ENCODE results near the gene ZNF621.

Gene ZNF621

DNA sequence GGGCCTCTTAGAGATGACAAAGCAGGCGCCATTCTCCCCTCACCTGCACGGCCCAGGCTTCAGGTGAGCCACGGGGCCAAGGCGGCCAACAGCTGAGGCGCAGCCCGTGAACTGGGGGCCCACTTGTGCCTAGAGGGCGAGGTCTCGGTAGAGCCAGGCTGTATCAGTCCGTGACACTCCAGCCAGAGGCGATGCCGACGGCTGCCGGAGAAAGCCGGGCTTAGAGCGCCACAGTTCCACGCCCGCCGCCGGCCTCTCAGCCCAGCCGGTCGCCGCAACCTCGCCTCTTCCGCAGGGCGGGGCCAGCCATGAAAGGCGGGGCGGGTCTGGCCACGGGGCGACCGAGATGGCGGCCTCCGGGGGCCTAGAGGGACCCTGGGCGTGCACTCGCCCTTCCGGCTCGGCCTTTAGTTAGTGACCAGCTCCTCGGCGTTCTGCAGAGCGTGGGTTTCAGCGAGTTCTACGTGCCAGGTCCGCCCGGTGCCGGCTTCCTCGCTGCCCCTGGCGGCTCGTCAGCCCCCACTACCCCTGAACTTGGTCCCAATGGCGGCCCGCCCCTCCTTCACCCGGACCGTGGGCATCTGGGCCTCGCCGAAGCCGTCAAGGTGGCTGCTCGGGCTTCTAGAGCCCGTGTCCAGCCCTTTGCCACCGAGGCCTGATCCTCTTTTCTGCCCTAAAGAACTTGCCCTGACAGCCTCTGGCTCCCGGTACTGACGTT, at the start of gene ZNF621:
Gene ZNF621, plus strand, starts transcription at position 393 of the 718 bp plus-strand sequence. CDS start 881 bp downstream, outside the sequence.
- peak; percentile 87 for DNase-seq

DNA sequence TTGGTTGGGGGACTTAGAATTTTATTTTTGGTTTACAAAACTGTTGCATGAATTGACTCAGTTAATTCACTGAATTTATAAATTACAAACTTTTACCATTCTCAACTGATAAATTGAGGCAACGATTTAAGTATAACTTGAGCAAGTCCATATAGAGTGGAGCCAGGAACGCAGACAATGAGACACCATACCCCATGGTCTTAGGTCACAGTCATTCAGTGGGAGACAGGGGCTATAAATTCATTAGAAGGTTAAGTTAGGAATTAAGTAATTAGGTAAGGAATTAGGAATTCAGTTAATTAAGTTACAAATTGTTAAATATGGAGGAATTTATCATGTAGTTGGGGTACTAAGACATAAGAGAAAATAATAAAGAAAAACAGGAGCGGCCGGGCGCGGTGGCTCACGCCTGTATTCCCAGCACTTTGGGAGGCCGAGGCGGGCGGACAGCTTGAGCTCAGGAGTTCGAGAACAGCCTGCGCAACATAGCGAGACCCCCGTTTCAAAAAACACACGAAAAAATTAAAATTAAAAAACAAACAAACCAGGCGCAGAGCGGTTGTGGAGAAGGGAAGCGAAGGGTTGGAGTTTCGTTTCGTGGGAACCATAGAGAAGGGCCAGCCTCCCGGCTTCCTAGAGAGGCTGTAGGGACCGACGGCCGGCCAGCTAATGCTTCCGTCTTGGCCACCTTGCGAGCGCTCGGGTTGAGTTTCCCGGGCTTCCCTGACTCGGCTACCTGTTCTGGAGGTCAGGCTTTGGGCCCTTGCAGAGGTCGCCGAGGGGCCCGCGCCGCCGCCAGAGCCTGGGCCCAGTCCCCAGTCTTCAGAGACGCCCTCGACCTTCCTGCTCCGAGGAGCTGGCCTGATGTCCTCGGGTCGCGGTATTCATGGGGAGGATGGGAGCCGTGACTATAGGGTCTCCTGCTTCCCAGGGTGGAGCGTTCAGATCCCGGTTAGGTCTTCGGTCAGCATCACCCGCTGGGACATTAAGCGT, 48.0 kb upstream of the ZNF621 start, which contains the start of gene ZNF619:
Gene ZNF619, plus strand, starts transcription at position 645 of the 993 bp plus-strand sequence. CDS start 858 bp downstream, outside the sequence.
- DNase-seq, result peak; percentile 69

DNA sequence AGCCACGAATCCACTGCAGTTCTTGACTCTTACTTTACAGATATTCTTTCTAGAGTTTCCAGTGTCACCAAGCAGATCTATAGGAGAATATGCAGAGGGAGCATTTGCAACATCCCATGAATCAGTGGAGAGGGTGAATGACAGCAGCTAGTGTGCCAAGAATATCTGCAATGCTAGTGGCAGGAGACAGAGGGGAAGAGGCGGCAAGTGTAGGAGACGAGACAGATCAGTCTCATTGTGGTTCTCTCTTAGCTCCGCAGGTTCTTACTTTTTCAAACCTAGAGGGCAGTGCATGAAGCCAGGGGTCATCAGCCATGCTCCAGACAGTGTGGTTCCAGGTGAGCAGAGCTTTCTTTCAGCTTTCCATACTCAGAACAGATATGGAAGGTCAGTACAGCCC, 47.1 kb upstream of the ZNF621 start:
- no peak for DNase-seq

DNA sequence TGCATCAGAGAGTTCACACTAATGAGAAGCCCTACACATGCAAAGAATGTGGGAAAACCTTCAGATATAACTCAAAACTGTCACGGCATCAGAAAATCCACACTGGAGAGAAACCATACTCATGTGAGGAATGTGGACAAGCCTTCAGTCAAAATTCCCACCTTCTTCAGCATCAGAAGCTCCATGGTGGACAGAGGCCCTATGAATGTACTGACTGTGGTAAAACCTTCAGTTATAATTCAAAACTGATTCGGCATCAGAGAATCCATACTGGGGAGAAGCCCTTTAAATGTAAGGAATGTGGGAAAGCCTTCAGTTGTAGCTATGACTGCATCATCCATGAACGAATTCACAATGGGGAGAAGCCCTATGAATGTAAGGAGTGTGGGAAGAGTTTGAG, 37.6 kb upstream of the ZNF621 start:
- no peak for DNase-seq

GRCh38 chr3:40490916-40491315, 33.8 kb upstream of the ZNF621 start:
- no peak for DNase-seq

GRCh38 chr3:40494698-40495097, 30.1 kb upstream of the ZNF621 start:
- no peak for DNase-seq

GRCh38 chr3:40497288-40497687, 27.5 kb upstream of the ZNF621 start:
- DNase-seq, result no peak

GRCh38 chr3:40499952-40500351, 24.8 kb upstream of the ZNF621 start:
- DNase-seq, result no peak

DNA sequence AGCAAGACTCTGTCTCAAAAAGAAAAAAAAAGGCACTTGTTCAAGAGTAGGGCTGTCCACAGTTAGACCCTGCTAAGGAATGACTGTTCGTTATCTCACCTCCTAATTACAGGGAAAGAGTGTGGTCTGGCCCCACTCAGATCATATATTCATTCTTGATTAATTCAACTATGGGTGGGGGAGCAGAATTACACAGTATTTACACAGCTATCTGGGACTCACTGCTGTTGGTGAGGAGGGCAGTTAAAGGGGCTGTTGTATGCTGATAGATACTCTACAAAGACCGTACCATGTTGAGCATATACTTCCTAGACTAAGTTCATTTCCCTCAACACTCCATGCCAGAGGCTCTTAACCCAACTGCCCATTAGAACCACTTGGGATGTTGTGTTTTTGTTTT, 22.7 kb upstream of the ZNF621 start:
- no peak for DNase-seq

- DNase-seq, result no peak
Observed at GRCh38 chr3:40504636-40505430, 19.9 kb upstream of the ZNF621 start.

GRCh38 chr3:40505599-40506462, 18.9 kb upstream of the ZNF621 start, which contains the start of gene ZNF620:
ZNF620 (plus strand) TSS chr3:40506039; CDS start chr3:40506353, 314 bp downstream.
- DNase-seq, result peak; percentile 94

GRCh38 chr3:40511031-40511718, 13.6 kb upstream of the ZNF621 start:
- no peak for DNase-seq

GRCh38 chr3:40516201-40516600, 8.6 kb upstream of the ZNF621 start:
- DNase-seq, result no peak

DNA sequence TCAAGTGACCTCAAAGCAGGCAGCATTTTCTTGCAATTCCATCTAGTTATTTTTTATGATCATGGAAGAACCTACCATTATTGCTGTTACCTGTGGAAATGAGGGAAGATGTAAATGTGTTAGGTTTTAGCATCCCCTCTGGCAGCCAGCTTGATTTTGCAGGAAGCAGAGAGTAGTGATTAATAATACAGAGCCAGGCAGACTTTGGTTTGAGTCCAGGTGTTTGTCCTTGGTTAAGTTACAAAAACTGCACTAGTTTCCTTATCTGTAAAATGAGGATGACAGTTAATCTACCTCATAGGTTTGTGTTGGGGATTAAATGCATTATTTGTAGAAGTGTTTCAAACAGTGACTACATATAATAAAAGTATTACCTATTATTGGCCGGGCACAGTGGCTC, 6.7 kb upstream of the ZNF621 start:
- no peak for DNase-seq

DNA sequence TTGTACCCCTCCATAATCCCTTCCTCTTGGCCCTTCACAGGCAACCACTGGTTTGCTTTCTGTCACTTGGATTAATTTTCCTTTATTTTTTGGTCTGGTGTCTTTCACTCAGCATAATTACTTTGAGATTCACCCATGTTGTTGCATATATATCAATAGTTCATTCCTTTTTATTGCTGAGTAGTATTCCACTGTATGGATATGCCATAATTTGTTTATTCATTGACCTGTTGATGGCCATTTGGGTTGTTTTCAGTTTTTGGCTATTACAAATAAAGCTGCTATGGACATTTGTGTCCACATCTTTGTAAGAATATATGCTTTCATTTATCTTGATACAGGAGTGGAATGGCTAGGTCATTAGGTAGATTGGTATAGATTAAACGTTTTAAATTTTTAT, 5.9 kb upstream of the ZNF621 start:
- no peak for DNase-seq

GRCh38 chr3:40521254-40521653, 3.5 kb upstream of the ZNF621 start:
- no peak for DNase-seq

DNA sequence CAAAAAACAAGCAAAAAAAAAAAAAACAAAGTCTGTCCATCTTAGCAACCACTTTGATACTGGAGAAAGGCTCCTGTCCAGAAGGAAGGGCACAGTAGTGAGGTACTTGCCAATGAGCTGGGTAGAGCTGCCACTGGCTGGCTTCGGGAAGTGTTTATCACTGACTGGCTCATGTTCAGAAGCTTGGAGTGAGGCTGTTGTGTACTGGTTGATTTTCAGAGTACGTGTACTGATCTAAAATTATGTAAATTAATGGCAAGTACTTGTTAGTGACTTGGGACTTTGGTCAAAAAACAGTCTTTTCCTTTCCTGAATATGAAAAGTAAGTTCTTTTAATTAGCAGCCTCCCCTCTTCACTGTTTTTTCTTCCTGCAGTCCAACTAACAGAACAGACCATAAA, 979 bp upstream of the ZNF621 start:
- DNase-seq, result peak; percentile 1

- no peak for DNase-seq
Observed at GRCh38 chr3:40524222-40524567, 565 bp upstream of the ZNF621 start.

GRCh38 chr3:40528426-40528825, 3.7 kb downstream of the ZNF621 start:
- DNase-seq, result no peak

DNA sequence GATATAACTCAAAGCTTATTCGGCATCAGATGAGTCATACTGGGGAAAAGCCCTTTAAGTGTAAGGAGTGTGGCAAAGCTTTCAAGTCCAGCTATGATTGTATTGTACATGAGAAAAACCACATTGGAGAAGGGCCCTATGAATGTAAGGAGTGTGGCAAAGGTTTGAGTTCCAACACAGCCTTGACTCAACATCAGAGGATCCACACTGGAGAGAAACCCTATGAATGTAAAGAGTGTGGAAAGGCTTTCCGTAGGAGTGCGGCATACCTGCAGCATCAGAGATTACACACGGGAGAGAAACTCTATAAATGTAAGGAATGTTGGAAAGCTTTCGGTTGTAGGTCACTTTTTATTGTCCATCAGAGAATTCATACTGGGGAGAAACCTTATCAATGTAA, 7.5 kb downstream of the ZNF621 start:
- DNase-seq, result no peak

DNA sequence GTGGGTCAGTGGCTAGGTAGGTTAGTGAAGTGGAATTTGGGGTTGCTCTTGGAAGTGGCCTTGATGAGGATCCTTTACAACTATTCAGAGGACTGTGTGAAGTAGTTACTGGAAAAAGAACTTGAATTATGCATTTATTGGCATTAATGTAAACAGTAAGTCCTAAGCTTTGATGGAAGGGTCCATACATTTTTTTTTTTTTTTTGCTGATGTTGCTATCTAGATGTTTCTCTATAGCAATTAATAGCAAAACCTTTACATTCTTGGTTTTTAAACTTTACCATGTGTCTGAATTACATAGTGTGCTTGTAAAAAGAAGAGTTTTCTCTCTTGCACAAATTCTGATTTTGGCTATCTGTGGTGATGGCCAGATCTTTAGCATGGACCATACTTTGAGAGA, 9.5 kb downstream of the ZNF621 start:
- DNase-seq, result no peak

Measured in NCI-H82 (cell line).